ENCODE results near the gene FIGN. TPM values are rescaled to one million over a fixed set of nuclear protein-coding genes. Genes with fewer than 3 reads are reported as not detected.

The FIGN gene
- total RNA-seq, 6 donors from 2014 or later, result 0.91 to 4.5 (median 4.1) TPM

- Histone ChIP-seq H3K4me1 (peaks cover 0 to 3% (median 0%) of the 10 kb centered on the region in 4 donors), H3K36me3 (no peaks in the 10 kb centered on the region), H3K27ac (no peak overlapping the region), H3K27me3 (no peaks in the 10 kb centered on the region), H3K9me3 (no peaks in the 10 kb centered on the region), H3K4me3 (no peak overlapping the region)
- TF ChIP-seq POLR2A (IDR thresholded peaks at IDR 0.05), result no peak
- TF ChIP-seq EP300 (IDR thresholded peaks at IDR 0.05), result no peak
- no peak for TF ChIP-seq POLR2AphosphoS5 (IDR thresholded peaks at IDR 0.05)
- TF ChIP-seq CTCF (IDR thresholded peaks at IDR 0.05), result no peak
- peak in 1 of 2 donors; percentile 16 for DNase-seq
- ATAC-seq (ENCODE audit: low FRiP score in 2 of 2), result no peak
- WGBS, 2 donors, result 58 to 74% methylated on average over 7 of the region's 7 CpGs
Measured at GRCh38 chr2:163713534-163714311, 22.1 kb downstream of the FIGN start.

- Histone ChIP-seq H3K27me3 (no peaks in the 10 kb centered on the region), H3K36me3 (no peaks in the 10 kb centered on the region), H3K4me3 (no peak overlapping the region), H3K27ac (no peak overlapping the region), H3K9me3 (no peaks in the 10 kb centered on the region), H3K4me1 (no peaks in the 10 kb centered on the region)
- ATAC-seq (ENCODE audit: low FRiP score in 2 of 2) (no peak), DNase-seq (no peak)
- TF ChIP-seq POLR2A (IDR thresholded peaks at IDR 0.05) (no peak), CTCF (IDR thresholded peaks at IDR 0.05) (no peak), POLR2AphosphoS5 (IDR thresholded peaks at IDR 0.05) (no peak), EP300 (IDR thresholded peaks at IDR 0.05) (no peak)
- WGBS, 2 donors, result 46 to 68% methylated on average over 5 of the region's 5 CpGs
Measured at GRCh38 chr2:163711699-163712098, 24.1 kb downstream of the FIGN start.

GRCh38 chr2:163711258-163711657 lies 24.6 kb downstream of the FIGN start:
- no peaks in the 10 kb centered on the region for H3K36me3 ChIP-seq
- WGBS, 2 donors, result 75 to 82% methylated on average over 4 of the region's 4 CpGs

GRCh38 chr2:163709270-163709669 lies 26.5 kb downstream of the FIGN start:
- no peak for DNase-seq
- ATAC-seq (ENCODE audit: low FRiP score in 2 of 2), result no peak
- no peaks in the 10 kb centered on the region for H3K27me3 ChIP-seq

More at GRCh38 chr2:163711258-163711657, 24.6 kb downstream of the FIGN start:
- H3K27ac ChIP-seq, result no peak overlapping the region
- no peaks in the 10 kb centered on the region for H3K4me1 ChIP-seq
- no peaks in the 10 kb centered on the region for H3K9me3 ChIP-seq
- no peak for TF ChIP-seq CTCF (IDR thresholded peaks at IDR 0.05)
- TF ChIP-seq POLR2AphosphoS5 (IDR thresholded peaks at IDR 0.05), result no peak
- no peak for TF ChIP-seq EP300 (IDR thresholded peaks at IDR 0.05)
- H3K4me3 ChIP-seq, result no peak overlapping the region
- H3K27me3 ChIP-seq, result no peaks in the 10 kb centered on the region
- DNase-seq (no peak), ATAC-seq (ENCODE audit: low FRiP score in 2 of 2) (no peak)

More at GRCh38 chr2:163709270-163709669, 26.5 kb downstream of the FIGN start:
- Histone ChIP-seq H3K9me3 (no peaks in the 10 kb centered on the region), H3K27ac (no peak overlapping the region), H3K4me3 (no peak overlapping the region), H3K36me3 (no peaks in the 10 kb centered on the region), H3K4me1 (no peaks in the 10 kb centered on the region)
- TF ChIP-seq EP300 (IDR thresholded peaks at IDR 0.05), result no peak
- TF ChIP-seq CTCF (IDR thresholded peaks at IDR 0.05), result no peak
- TF ChIP-seq POLR2A (IDR thresholded peaks at IDR 0.05), result no peak
- no peak for TF ChIP-seq POLR2AphosphoS5 (IDR thresholded peaks at IDR 0.05)
- WGBS, 2 donors, result 79 to 82% methylated on average over 2 of the region's 2 CpGs

Measured in upper lobe of left lung (tissue), 6 donors.